SIG-M5 treated with dmso at 0.1 percent for 504 hours (cell line): ENCODE data around the gene HKDC1.
A peak's percentile ranks its signal among the peaks of the same experiment; 100 is the strongest.
"Not testable (repeated sequence)": the region's sequence is repeated elsewhere in the genome, so short reads cannot be mapped to it uniquely, and the experiment has no call there.

Source experiments
- DNase-seq: peaks from one replicate; lab custom pipeline; 2025; ENCODE audit not compliant: unreplicated experiment; lab: John Stamatoyannopoulos, UW

HKDC1 gene

GRCh38 chr10:69220041-69220451 lies at the start of gene HKDC1:
Gene HKDC1, plus strand, starts transcription at chr10:69220332. Its CDS starts 104 bp downstream, at chr10:69220436.
- no peak for DNase-seq

- no peak for DNase-seq
Observed at GRCh38 chr10:69172241-69172982, 47.7 kb upstream of the HKDC1 start.

- not testable (repeated sequence) for DNase-seq
Observed at GRCh38 chr10:69175326-69175725, 44.8 kb upstream of the HKDC1 start.

- no peak for DNase-seq
Observed at GRCh38 chr10:69176823-69177222, 43.3 kb upstream of the HKDC1 start.

- DNase-seq, result peak; percentile 75
Observed at GRCh38 chr10:69179089-69179742, 40.9 kb upstream of the HKDC1 start.

GRCh38 chr10:69179743-69180524 lies 40.2 kb upstream of the HKDC1 start, which contains the start of gene SUPV3L1:
Gene SUPV3L1, plus strand, starts transcription at chr10:69180234. Its CDS starts 58 bp downstream, at chr10:69180292.
- peak; percentile 98 for DNase-seq

GRCh38 chr10:69180525-69181204 lies 39.5 kb upstream of the HKDC1 start:
- DNase-seq, result no peak

GRCh38 chr10:69181433-69181832 lies 38.7 kb upstream of the HKDC1 start:
- no peak for DNase-seq

- DNase-seq, result no peak
Observed at GRCh38 chr10:69182005-69182404, 38.1 kb upstream of the HKDC1 start.

- no peak for DNase-seq
Observed at GRCh38 chr10:69186524-69186923, 33.6 kb upstream of the HKDC1 start.

GRCh38 chr10:69201045-69201444 lies 19.1 kb upstream of the HKDC1 start:
- no peak for DNase-seq

- no peak for DNase-seq
Observed at GRCh38 chr10:69202332-69202731, 17.8 kb upstream of the HKDC1 start.

- DNase-seq, result no peak
Observed at GRCh38 chr10:69208761-69209160, 11.4 kb upstream of the HKDC1 start.

GRCh38 chr10:69209787-69210484 lies 10.2 kb upstream of the HKDC1 start:
- DNase-seq, result no peak

GRCh38 chr10:69211104-69211503 lies 9.0 kb upstream of the HKDC1 start:
- DNase-seq, result no peak

- DNase-seq, result no peak
Observed at GRCh38 chr10:69211524-69211923, 8.6 kb upstream of the HKDC1 start.

- DNase-seq, result no peak
Observed at GRCh38 chr10:69213591-69214311, 6.4 kb upstream of the HKDC1 start.

GRCh38 chr10:69214666-69215131 lies 5.4 kb upstream of the HKDC1 start:
- DNase-seq, result peak; percentile 19

- no peak for DNase-seq
Observed at GRCh38 chr10:69215405-69216171, 4.5 kb upstream of the HKDC1 start.
